NCI-H524 (cell line): Measurements from ENCODE around the gene OLFM3.

ENCODE experiments used
- DNase-seq, 2 experiments: peaks; one replicate each; lab custom pipeline; 2025; lab: John Stamatoyannopoulos, UW

The OLFM3 gene

GRCh38 chr1:101847626-101848025 is 149.1 kb downstream of the OLFM3 start:
- no peak for DNase-seq

GRCh38 chr1:101846820-101847219 is 149.9 kb downstream of the OLFM3 start:
- DNase-seq, result no peak

GRCh38 chr1:101843160-101843559 is 153.6 kb downstream of the OLFM3 start:
- no peak for DNase-seq

GRCh38 chr1:101841824-101842223 is 154.9 kb downstream of the OLFM3 start:
- DNase-seq, result no peak

GRCh38 chr1:101835988-101836387 is 160.7 kb downstream of the OLFM3 start:
- DNase-seq, result no peak

GRCh38 chr1:101833312-101833711 is 163.4 kb downstream of the OLFM3 start:
- DNase-seq, result no peak

- DNase-seq, result no peak
These were observed 170.3 kb downstream of the OLFM3 start for GRCh38 chr1:101826416-101826815.

GRCh38 chr1:101820071-101820470 is 176.7 kb downstream of the OLFM3 start:
- peak; percentile 22 to 68 for DNase-seq

- DNase-seq, result peak in 1 of 2 experiments; percentile 27
These were observed 180.5 kb downstream of the OLFM3 start for GRCh38 chr1:101816262-101816661.

- no peak for DNase-seq
These were observed 198.3 kb downstream of the OLFM3 start for GRCh38 chr1:101798417-101798816.

- DNase-seq, result no peak
These were observed 199.0 kb downstream of the OLFM3 start for GRCh38 chr1:101797722-101798121.

GRCh38 chr1:101781201-101781831 is 215.4 kb downstream of the OLFM3 start:
- DNase-seq, result peak; percentile 80 to 90

GRCh38 chr1:101769520-101769919 is 227.2 kb downstream of the OLFM3 start:
- peak; percentile 12 to 16 for DNase-seq

GRCh38 chr1:101757985-101758384 is 238.7 kb downstream of the OLFM3 start:
- DNase-seq, result no peak

GRCh38 chr1:101756411-101756810 is 240.3 kb downstream of the OLFM3 start:
- no peak for DNase-seq
